NB4 (cell line): Measurements from ENCODE around the gene CYTH1.

Source experiments
- DNase-seq: peaks from one replicate; pipeline ENCODE4 v3.0.0; 2010; ENCODE audit warnings: low read depth
- H3K4me3 ChIP-seq: one replicate; pipeline ENCODE4 v1.5.1; 2011; ENCODE audit warnings: mild to moderate bottlenecking, low read depth, low read length, moderate library complexity
- CTCF ChIP-seq: IDR thresholded peaks from one replicate; pipeline ENCODE4 v1.5.1; 2012; ENCODE audit warnings: low read depth, low read length
- MAX ChIP-seq: IDR thresholded peaks from 2 replicates; pipeline ENCODE4 v1.6.1; 2011; ENCODE audit warnings: low read depth, low read length
- MYC ChIP-seq: IDR thresholded peaks from 2 replicates; pipeline ENCODE4 v1.6.1; 2011; ENCODE audit warnings: low read depth, low read length
- POLR2A ChIP-seq: IDR thresholded peaks from 2 replicates; pipeline ENCODE4 v1.6.1; 2011; ENCODE audit warnings: mild to moderate bottlenecking; ENCODE audit not compliant: insufficient read length; ENCODE audit errors: extremely low read depth

Gene CYTH1

GRCh38 chr17:78804777-78805176, 22.7 kb upstream of the CYTH1 start:
- DNase-seq = no peak
- TF ChIP-seq MAX (no peak), POLR2A (no peak), CTCF (no peak), MYC (no peak)
- no peak overlapping the region for H3K4me3 ChIP-seq

- no peak overlapping the region for H3K4me3 ChIP-seq
- TF ChIP-seq POLR2A (no peak), MAX (no peak), CTCF (no peak), MYC (no peak)
- DNase-seq = no peak
These were observed 21.2 kb upstream of the CYTH1 start for GRCh38 chr17:78803186-78803845.

- H3K4me3 ChIP-seq = no peak overlapping the region
- DNase-seq = no peak
- TF ChIP-seq MAX = no peak
- no peak for TF ChIP-seq POLR2A
- TF ChIP-seq MYC = no peak
- no peak for TF ChIP-seq CTCF
These were observed 20.4 kb upstream of the CYTH1 start for GRCh38 chr17:78802459-78802858.

- no peak for TF ChIP-seq CTCF
- no peak for TF ChIP-seq MAX
- TF ChIP-seq MYC = no peak
- no peak for TF ChIP-seq POLR2A
- no peak for DNase-seq
These were observed 19.9 kb upstream of the CYTH1 start for GRCh38 chr17:78802008-78802407.

GRCh38 chr17:78800132-78800931, 18.3 kb upstream of the CYTH1 start:
- no peak for TF ChIP-seq CTCF
- no peak for TF ChIP-seq POLR2A
- TF ChIP-seq MYC = no peak
- no peak for TF ChIP-seq MAX
- DNase-seq = no peak
- no peak overlapping the region for H3K4me3 ChIP-seq

More at GRCh38 chr17:78802008-78802407, 19.9 kb upstream of the CYTH1 start:
- H3K4me3 ChIP-seq = no peak overlapping the region
